ENCODE results near the gene SLC35A4. TPM values are rescaled to one million over a fixed set of nuclear protein-coding genes. Genes with fewer than 3 reads are reported as not detected.

The SLC35A4 gene
- total and polyA plus RNA-seq, 2 of the 13 experiments (the other 11 are each of a cell fraction or from before 2014, with no cell fraction given) = 0.71 to 4.0 TPM

DNA sequence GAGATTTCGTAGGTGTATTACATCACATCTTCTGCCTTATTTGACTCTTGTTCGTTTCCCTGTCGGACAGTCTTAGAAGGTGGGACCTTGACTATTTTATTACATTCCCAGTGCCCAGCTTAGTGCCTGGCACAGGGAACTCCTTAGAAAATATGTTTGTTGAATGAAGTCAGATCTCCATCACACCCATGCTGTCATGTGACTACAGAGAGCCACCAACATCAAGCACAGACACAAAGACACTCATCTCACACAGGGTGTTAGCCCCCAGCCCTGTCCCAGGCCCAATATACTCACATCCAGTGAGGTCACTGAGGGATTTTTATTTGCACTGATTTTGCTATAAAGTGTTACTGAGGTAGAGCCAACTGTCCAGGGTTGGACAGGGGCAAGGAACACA lies 6.7 kb upstream of the SLC35A4 start:
- Histone ChIP-seq H3K27me3 (ENCODE audit: control insufficient read depth in 1 of 2, insufficient read depth in 2 of 2, low read length in 2 of 2) (no peaks in the 10 kb centered on the region), H3K27ac (ENCODE audit: extremely low read length, insufficient read depth, low read length) (peak overlapping the region; percentile 55), H3K36me3 (replicated peaks in 1 of 2; ENCODE audit: control insufficient read depth in 1 of 2, insufficient read depth in 2 of 2, low read length in 2 of 2) (peaks cover 0 to 2% of the 10 kb centered on the region in 2 experiments; a peak in 2 of 5 replicates), H3K4me3 (replicated peaks in 1 of 3; ENCODE audit: insufficient read depth in 1 of 3, low read depth in 2 of 3, low read length in 3 of 3) (peak overlapping the region; percentile 80 to 96 (median 84)), H2AFZ (ENCODE audit: low read length) (no peak overlapping the region), H4K20me1 (ENCODE audit: insufficient read depth, low read length) (no peaks in the 10 kb centered on the region; the same call in 1 of the 2 replicates), H3K79me2 (ENCODE audit: insufficient read depth, low read length) (peaks cover 36% of the 10 kb centered on the region), H3K4me2 (ENCODE audit: low read depth, low read length) (peak overlapping the region; percentile 97), H3K9ac (ENCODE audit: insufficient read depth, low read depth, low read length) (peak overlapping the region; percentile 85), H3K9me3 (ENCODE audit: low read length) (no peaks in the 10 kb centered on the region), H3K4me1 (ENCODE audit: insufficient read depth, low read length) (peaks cover 37% of the 10 kb centered on the region)
- ATAC-seq (no peak), FAIRE-seq (no peak), DNase-seq (ENCODE audit: low spot score) (no peak)
- CTCF ChIA-PET (ENCODE audit: low intra/inter-chr PET ratio, low total read pairs) = no interaction called here
- intact Hi-C loops (cut with micrococcal nuclease; ENCODE audit: unreplicated experiment) (loop anchor here (5.0 kb wide), 1 partner anchor 159 kb away; no protein-coding TSS in a partner anchor), in situ Hi-C loops (cut with HindIII; ENCODE audit: extremely low pct_ligation_motif_present, low pct_unique_long_range_greater_than_20kb) (no loop called here)
- WGBS (ENCODE audit: low lambda C conversion rate) = 68% methylated on average over 3 of the region's 3 CpGs
- no TSS peak for BruUV-seq (replicated peaks)
- POLR2A ChIA-PET = interaction anchor here (1.0 to 3.3 kb wide), 14 partner anchors 9 to 168 kb away, joined by 3 to 70 read pairs (median 7); partner anchors contain the start of genes EIF4EBP3, HARS1, HARS2 and IK
- TF ChIP-seq ZNF274 (CRISPR knock-in tag; IDR thresholded peaks at IDR 0.05) (no peak), ZBTB3 (CRISPR knock-in tag; IDR thresholded peaks at IDR 0.05; ENCODE audit: borderline replicate concordance, low read depth) (0 out of 2 replicates have a peak, but pooled peaks have one; percentile 55), PCBP2 (optimal IDR thresholded peaks at IDR 0.05; ENCODE audit: low read depth, low read length, poor library complexity, severe bottlenecking) (no peak), ZNF10 (CRISPR knock-in tag; IDR thresholded peaks at IDR 0.05; ENCODE audit: borderline replicate concordance, low read depth) (no peak), ZNF318 (CRISPR knock-in tag; IDR thresholded peaks at IDR 0.05) (0 out of 2 replicates have a peak, but pooled peaks have one; percentile 34), SNAI1 (CRISPR knock-in tag; IDR thresholded peaks at IDR 0.05; ENCODE audit: borderline replicate concordance) (0 out of 2 replicates have a peak, but pooled peaks have one; percentile 2), IRF1 (CRISPR knock-in tag; IDR thresholded peaks at IDR 0.05; ENCODE audit: low read depth) (0 out of 2 replicates have a peak, but pooled peaks have one; percentile 59), RELA (CRISPR knock-in tag; IDR thresholded peaks at IDR 0.05) (no peak), CENPT (CRISPR knock-in tag; IDR thresholded peaks at IDR 0.05; ENCODE audit: low read depth) (no peak), ZNF230 (CRISPR knock-in tag; IDR thresholded peaks at IDR 0.05) (0 out of 2 replicates have a peak, but pooled peaks have one; percentile 10), ZNF619 (CRISPR knock-in tag; IDR thresholded peaks at IDR 0.05) (peak; percentile 18; the same call in 1 of the 2 replicates), NPAS2 (CRISPR knock-in tag; IDR thresholded peaks at IDR 0.05; ENCODE audit: borderline replicate concordance) (no peak), ARID2 (CRISPR knock-in tag; IDR thresholded peaks at IDR 0.05; ENCODE audit: borderline replicate concordance) (0 out of 2 replicates have a peak, but pooled peaks have one; percentile 15), ZSCAN22 (CRISPR knock-in tag; IDR thresholded peaks at IDR 0.05) (0 out of 2 replicates have a peak, but pooled peaks have one; percentile 36)

All from HepG2 (cell line).